Subcutaneous abdominal adipose tissue (tissue), 5 donors: ENCODE measurements around the gene ADCY1.

Experiments
- H3K27ac ChIP-seq: one replicate; pipeline ENCODE4 v1.7.0; 2013; ENCODE audit warnings: low read depth, mild to moderate bottlenecking, inconsistent platforms, low read length, moderate library complexity
- H3K27me3 ChIP-seq, 5 donors: one replicate each; pipeline ENCODE4 v1.7.0; 2013; ENCODE audit warnings: low read length in 5 of 5, inconsistent platforms in 1 of 5; ENCODE audit not compliant: control insufficient read depth in 5 of 5, insufficient read depth in 4 of 5
- H3K36me3 ChIP-seq, 5 donors: one replicate each; pipeline ENCODE4 v1.7.0; 2013; ENCODE audit warnings: low read length in 5 of 5; ENCODE audit not compliant: control insufficient read depth in 5 of 5, insufficient read depth in 5 of 5
- H3K4me1 ChIP-seq, 5 donors: one replicate each; pipeline ENCODE4 v1.7.0; 2013; ENCODE audit warnings: low read length in 5 of 5, mild to moderate bottlenecking in 3 of 5, moderate library complexity in 1 of 5; ENCODE audit not compliant: control insufficient read depth in 5 of 5, insufficient read depth in 5 of 5
- H3K4me3 ChIP-seq, 5 donors: one replicate each; pipeline ENCODE4 v1.7.0; 2013; ENCODE audit warnings: low read length in 5 of 5, low read depth in 1 of 5
- H3K9ac ChIP-seq, 5 donors: one replicate each; pipeline ENCODE4 v1.7.0; 2013; ENCODE audit warnings: low read length in 5 of 5, mild to moderate bottlenecking in 4 of 5, moderate library complexity in 3 of 5
- H3K9me3 ChIP-seq, 5 donors: one replicate each; pipeline ENCODE4 v1.7.0; 2013; ENCODE audit warnings: low read length in 5 of 5; ENCODE audit not compliant: control insufficient read depth in 5 of 5
- donor health status: healthy.
- donor health status: healthy.
- donor health status: healthy.
- donor health status: healthy.
- donor health status: healthy.

ADCY1 gene

GRCh38 chr7:45648671-45648995, 74.5 kb downstream of the ADCY1 start:
- Histone ChIP-seq H3K36me3 (peaks cover 0 to 4% (median 0%) of the 10 kb centered on the region in 5 donors), H3K4me1 (peaks cover 0 to 9% (median 0%) of the 10 kb centered on the region in 5 donors), H3K27ac (no peak overlapping the region), H3K9ac (no peak overlapping the region), H3K4me3 (no peak overlapping the region), H3K9me3 (no peaks in the 10 kb centered on the region), H3K27me3 (no peaks in the 10 kb centered on the region)

GRCh38 chr7:45649560-45650346, 75.6 kb downstream of the ADCY1 start:
- H3K9ac ChIP-seq: no peak overlapping the region
- peaks cover 0 to 9% (median 0%) of the 10 kb centered on the region in 5 donors for H3K4me1 ChIP-seq
- no peaks in the 10 kb centered on the region for H3K27me3 ChIP-seq
- H3K4me3 ChIP-seq: no peak overlapping the region
- no peaks in the 10 kb centered on the region for H3K9me3 ChIP-seq
- H3K36me3 ChIP-seq: peaks cover 0 to 4% (median 0%) of the 10 kb centered on the region in 5 donors
- H3K27ac ChIP-seq: no peak overlapping the region

- peaks cover 0 to 4% (median 0%) of the 10 kb centered on the region in 5 donors for H3K36me3 ChIP-seq
- H3K9me3 ChIP-seq: no peaks in the 10 kb centered on the region
- H3K9ac ChIP-seq: no peak overlapping the region
- no peaks in the 10 kb centered on the region for H3K27me3 ChIP-seq
- H3K27ac ChIP-seq: no peak overlapping the region
- H3K4me3 ChIP-seq: no peak overlapping the region
- peaks cover 0 to 9% (median 0%) of the 10 kb centered on the region in 5 donors for H3K4me1 ChIP-seq
Measured at GRCh38 chr7:45650404-45651394, 76.5 kb downstream of the ADCY1 start.

GRCh38 chr7:45651540-45651939, 77.4 kb downstream of the ADCY1 start:
- Histone ChIP-seq H3K4me1 (peaks cover 0 to 6% (median 0%) of the 10 kb centered on the region in 5 donors), H3K9me3 (no peaks in the 10 kb centered on the region), H3K27ac (no peak overlapping the region), H3K27me3 (no peaks in the 10 kb centered on the region), H3K36me3 (peaks cover 0 to 4% (median 0%) of the 10 kb centered on the region in 5 donors), H3K9ac (no peak overlapping the region), H3K4me3 (no peak overlapping the region)

GRCh38 chr7:45652630-45653029, 78.5 kb downstream of the ADCY1 start:
- no peak overlapping the region for H3K9ac ChIP-seq
- peaks cover 0 to 6% (median 0%) of the 10 kb centered on the region in 5 donors for H3K4me1 ChIP-seq
- H3K4me3 ChIP-seq: no peak overlapping the region
- H3K27me3 ChIP-seq: no peaks in the 10 kb centered on the region
- no peak overlapping the region for H3K27ac ChIP-seq
- peaks cover 0 to 4% (median 0%) of the 10 kb centered on the region in 5 donors for H3K36me3 ChIP-seq
- no peaks in the 10 kb centered on the region for H3K9me3 ChIP-seq

GRCh38 chr7:45653209-45653907, 79.2 kb downstream of the ADCY1 start:
- H3K27me3 ChIP-seq: no peaks in the 10 kb centered on the region
- no peaks in the 10 kb centered on the region for H3K9me3 ChIP-seq
- H3K4me3 ChIP-seq: no peak overlapping the region
- H3K27ac ChIP-seq: no peak overlapping the region
- peaks cover 0 to 6% (median 0%) of the 10 kb centered on the region in 5 donors for H3K4me1 ChIP-seq
- peaks cover 0 to 4% (median 0%) of the 10 kb centered on the region in 5 donors for H3K36me3 ChIP-seq
- H3K9ac ChIP-seq: no peak overlapping the region

GRCh38 chr7:45654341-45654740, 80.2 kb downstream of the ADCY1 start:
- Histone ChIP-seq H3K4me1 (peaks cover 0 to 6% (median 0%) of the 10 kb centered on the region in 5 donors), H3K36me3 (peaks cover 0 to 4% (median 0%) of the 10 kb centered on the region in 5 donors), H3K27me3 (no peaks in the 10 kb centered on the region), H3K9me3 (no peaks in the 10 kb centered on the region), H3K9ac (no peak overlapping the region), H3K4me3 (no peak overlapping the region), H3K27ac (no peak overlapping the region)

GRCh38 chr7:45655539-45655938, 81.4 kb downstream of the ADCY1 start:
- Histone ChIP-seq H3K9ac (no peak overlapping the region), H3K4me1 (peaks cover 0 to 6% (median 0%) of the 10 kb centered on the region in 5 donors), H3K9me3 (no peaks in the 10 kb centered on the region), H3K27ac (no peak overlapping the region), H3K27me3 (no peaks in the 10 kb centered on the region), H3K36me3 (peaks cover 0 to 4% (median 0%) of the 10 kb centered on the region in 5 donors), H3K4me3 (no peak overlapping the region)

- Histone ChIP-seq H3K9me3 (no peaks in the 10 kb centered on the region), H3K4me3 (no peak overlapping the region), H3K36me3 (no peaks in the 10 kb centered on the region), H3K27ac (no peak overlapping the region), H3K4me1 (no peaks in the 10 kb centered on the region), H3K27me3 (no peaks in the 10 kb centered on the region), H3K9ac (no peak overlapping the region)
Measured at GRCh38 chr7:45656431-45656830, 82.3 kb downstream of the ADCY1 start.
